Uterus (tissue), 4 donors: ENCODE measurements around the gene FGFR2. TPM values are rescaled to one million over a fixed set of nuclear protein-coding genes. Genes with fewer than 3 reads are reported as not detected.
A peak's percentile ranks its signal among the peaks of the same experiment; 100 is the strongest.

ENCODE experiments used
- DNase-seq, 2 donors: peaks; one replicate each; pipeline ENCODE4 v3.0.0-alpha.2; 2019 to 2020
- H3K27ac ChIP-seq, 2 donors: fragments of 200-600 bp; sonication (generic); 1 replicate in 1 of 2; 2 replicates in 1 of 2; pipeline ENCODE4 v1.5.1; 2016 to 2018
- H3K27me3 ChIP-seq, 2 donors: fragments of 200-600 bp; sonication (generic); one replicate each; pipeline ENCODE4 v1.5.1; 2018 to 2019; ENCODE audit warnings: control low read depth in 1 of 2
- H3K36me3 ChIP-seq, 2 donors: fragments of 200-600 bp; sonication (generic); one replicate each; pipeline ENCODE4 v1.5.1; 2019; ENCODE audit warnings: control low read depth in 1 of 2
- H3K4me1 ChIP-seq, 2 donors: fragments of 200-600 bp; sonication (generic); one replicate each; pipeline ENCODE4 v1.5.1; 2018 to 2019; ENCODE audit warnings: control low read depth in 1 of 2
- H3K4me3 ChIP-seq, 2 donors: fragments of 200-600 bp; sonication (generic); 1 replicate in 1 of 2; 2 replicates in 1 of 2; pipeline ENCODE4 v1.5.1; 2018 to 2019; ENCODE audit warnings: mild to moderate bottlenecking in 1 of 2
- H3K9me3 ChIP-seq, 2 donors: fragments of 200-600 bp; sonication (generic); one replicate each; pipeline ENCODE4 v1.5.1; 2019; ENCODE audit warnings: control low read depth in 1 of 2
- POLR2A ChIP-seq, 2 donors: fragments of 450-650 bp; IDR thresholded peaks; one replicate each; pipeline ENCODE4 v1.6.1; 2016; ENCODE audit warnings: antibody characterized with exemption in 2 of 2, mild to moderate bottlenecking in 1 of 2, moderate library complexity in 1 of 2
- intact Hi-C: fragments of 100-400 bp; cut with DNase I; formaldehyde crosslinking; loops from one replicate; pipeline ENCODE4 v1.15.1; 2023; ENCODE audit warnings: low total_unique reads
- total RNA-seq, 4 donors: library from RNA; depleted of rRNA in 3 of 4; stranded (reverse); fragments of >200 nt in 3 of 4; gene quantifications; one replicate each; pipeline versions ENCODE4 v1.1.0 to v1.2.4, GENCODE V29; 2014 to 2023
- TF ChIP-seq, protein P1 (sequence below), 4 experiments: fragments of 200-600 bp in 2 of 4; fragments of 450-650 bp in 2 of 4; sonication (generic) in 2 of 4; IDR thresholded peaks; one replicate each; pipeline ENCODE4 v1.5.1; 2016 to 2019; ENCODE audit warnings: antibody characterized with exemption in 4 of 4, mild to moderate bottlenecking in 2 of 4, moderate library complexity in 1 of 4
- donor health status: DM: yes; HTN: yes; CAD: no.

FGFR2 gene
- total RNA-seq, 4 donors from 2014 or later, result 27.4 to 159 (median 111) TPM

DNA sequence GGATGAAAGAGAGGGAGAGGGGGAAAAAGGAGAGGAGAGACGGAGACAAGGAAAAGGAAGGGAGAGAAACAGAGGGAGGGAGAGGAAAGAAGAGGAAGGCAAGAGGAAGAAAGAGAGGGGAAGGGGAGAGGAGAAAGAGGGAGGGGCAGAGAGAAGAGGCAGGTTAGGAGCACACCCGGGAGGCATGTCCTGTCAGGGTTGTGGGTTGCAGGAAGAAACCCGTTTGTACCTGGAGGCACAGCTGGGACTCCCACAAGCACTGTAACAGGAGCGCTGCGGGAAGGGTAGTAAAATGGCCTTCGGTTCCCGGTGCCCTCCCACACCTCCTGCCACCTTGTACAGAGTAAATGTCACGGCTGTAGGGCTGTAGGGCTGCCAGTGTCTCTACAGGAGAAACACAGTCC, 24.7 kb downstream of the FGFR2 start:
- Histone ChIP-seq H3K36me3 (no peaks in the 10 kb centered on the region), H3K4me1 (no peaks in the 10 kb centered on the region), H3K4me3 (no peak overlapping the region), H3K27me3 (no peaks in the 10 kb centered on the region), H3K9me3 (no peaks in the 10 kb centered on the region), H3K27ac (peak overlapping the region; percentile 62 to 77)
- intact Hi-C loops, result no loop called here
- TF ChIP-seq, protein P1, sequence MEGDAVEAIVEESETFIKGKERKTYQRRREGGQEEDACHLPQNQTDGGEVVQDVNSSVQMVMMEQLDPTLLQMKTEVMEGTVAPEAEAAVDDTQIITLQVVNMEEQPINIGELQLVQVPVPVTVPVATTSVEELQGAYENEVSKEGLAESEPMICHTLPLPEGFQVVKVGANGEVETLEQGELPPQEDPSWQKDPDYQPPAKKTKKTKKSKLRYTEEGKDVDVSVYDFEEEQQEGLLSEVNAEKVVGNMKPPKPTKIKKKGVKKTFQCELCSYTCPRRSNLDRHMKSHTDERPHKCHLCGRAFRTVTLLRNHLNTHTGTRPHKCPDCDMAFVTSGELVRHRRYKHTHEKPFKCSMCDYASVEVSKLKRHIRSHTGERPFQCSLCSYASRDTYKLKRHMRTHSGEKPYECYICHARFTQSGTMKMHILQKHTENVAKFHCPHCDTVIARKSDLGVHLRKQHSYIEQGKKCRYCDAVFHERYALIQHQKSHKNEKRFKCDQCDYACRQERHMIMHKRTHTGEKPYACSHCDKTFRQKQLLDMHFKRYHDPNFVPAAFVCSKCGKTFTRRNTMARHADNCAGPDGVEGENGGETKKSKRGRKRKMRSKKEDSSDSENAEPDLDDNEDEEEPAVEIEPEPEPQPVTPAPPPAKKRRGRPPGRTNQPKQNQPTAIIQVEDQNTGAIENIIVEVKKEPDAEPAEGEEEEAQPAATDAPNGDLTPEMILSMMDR (IDR thresholded peaks at IDR 0.05), result no peak
- no peak for TF ChIP-seq POLR2A (IDR thresholded peaks at IDR 0.05)
- no peak for DNase-seq

DNA sequence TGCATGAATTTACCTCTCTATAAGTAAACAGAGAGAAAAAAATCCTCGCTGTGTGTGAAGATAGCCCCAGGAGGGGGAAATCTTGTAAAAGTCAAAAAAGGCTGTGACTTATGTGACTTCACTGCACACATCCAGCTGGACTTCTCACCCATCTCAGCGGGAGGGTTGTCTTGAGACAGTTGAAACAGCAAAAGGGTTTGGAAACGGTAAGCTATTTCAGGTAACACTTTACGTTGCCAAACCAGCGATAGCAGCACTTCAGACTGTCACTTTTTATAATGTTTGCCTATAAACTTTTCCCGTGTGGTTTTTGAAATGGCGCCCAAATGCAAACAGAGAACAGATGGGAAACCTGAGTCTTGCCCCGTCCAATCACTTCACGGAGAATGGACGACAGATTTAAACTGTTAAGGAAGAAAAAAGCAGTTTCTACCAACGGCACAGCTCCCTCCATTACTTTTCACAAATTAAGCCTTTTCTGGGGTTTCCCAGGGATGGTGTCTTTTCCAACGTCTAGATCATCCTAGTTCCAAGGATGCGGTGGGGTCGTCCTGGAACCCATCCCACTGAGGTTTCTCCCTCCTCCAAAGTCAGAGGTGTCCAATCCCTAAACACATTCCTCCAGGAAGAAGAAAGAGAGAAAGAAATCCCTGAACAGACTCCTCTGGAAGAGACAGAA, 25.2 kb downstream of the FGFR2 start:
- Histone ChIP-seq H3K36me3 (no peaks in the 10 kb centered on the region), H3K27ac (peak overlapping the region; percentile 62 to 77), H3K27me3 (no peaks in the 10 kb centered on the region), H3K4me3 (no peak overlapping the region), H3K4me1 (no peaks in the 10 kb centered on the region), H3K9me3 (no peaks in the 10 kb centered on the region)
- intact Hi-C loops, result no loop called here
- no peak for TF ChIP-seq POLR2A (IDR thresholded peaks at IDR 0.05)
- TF ChIP-seq, protein P1 (IDR thresholded peaks at IDR 0.05), result no peak
- DNase-seq, result no peak

DNA sequence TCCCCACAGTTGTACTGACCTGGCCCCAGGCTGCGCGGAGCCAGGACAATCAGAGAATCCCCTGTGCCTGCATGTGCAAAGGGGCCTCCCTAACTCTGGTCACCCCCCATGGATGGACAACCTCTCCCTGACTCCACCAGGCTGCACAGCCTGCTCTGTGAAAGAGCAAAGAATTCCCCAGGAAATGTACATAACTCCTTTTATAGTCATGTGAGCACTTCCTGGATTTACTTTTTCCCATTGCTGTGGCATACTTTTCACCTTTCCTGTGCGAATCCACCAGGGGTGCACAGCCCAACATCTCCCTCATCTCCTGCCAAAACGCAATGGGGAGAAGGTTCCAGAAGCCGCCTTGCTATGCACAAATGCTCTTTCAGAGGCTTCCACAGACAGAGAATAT, 27.9 kb downstream of the FGFR2 start:
- H3K4me3 ChIP-seq, result no peak overlapping the region
- no peaks in the 10 kb centered on the region for H3K9me3 ChIP-seq
- TF ChIP-seq, protein P1 (IDR thresholded peaks at IDR 0.05), result no peak
- TF ChIP-seq POLR2A (IDR thresholded peaks at IDR 0.05), result no peak
- H3K36me3 ChIP-seq, result no peaks in the 10 kb centered on the region
- no peak for DNase-seq
- H3K27me3 ChIP-seq, result no peaks in the 10 kb centered on the region
- H3K4me1 ChIP-seq, result no peaks in the 10 kb centered on the region
- no peak overlapping the region for H3K27ac ChIP-seq
- intact Hi-C loops, result no loop called here

DNA sequence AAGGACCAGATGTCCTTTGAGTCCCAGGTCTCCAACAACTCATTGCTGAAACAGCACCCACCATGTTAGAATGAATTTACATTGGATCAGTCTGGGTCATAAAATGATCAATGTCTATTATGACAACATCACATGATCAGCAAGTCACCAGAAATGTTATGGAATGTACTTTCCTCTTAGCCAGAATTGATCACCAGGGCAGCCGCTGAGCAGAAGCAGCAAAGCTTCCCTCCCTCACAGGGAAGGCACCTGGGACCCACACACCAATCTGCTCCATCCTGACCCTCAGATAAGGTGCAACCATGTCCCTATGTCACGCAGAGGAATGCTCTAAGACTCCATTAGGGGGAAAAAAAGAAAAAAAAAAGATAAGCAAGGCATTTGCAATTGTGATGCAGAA, 30.0 kb downstream of the FGFR2 start:
- Histone ChIP-seq H3K27me3 (no peaks in the 10 kb centered on the region), H3K9me3 (no peaks in the 10 kb centered on the region), H3K36me3 (no peaks in the 10 kb centered on the region), H3K4me3 (no peak overlapping the region), H3K27ac (no peak overlapping the region), H3K4me1 (no peaks in the 10 kb centered on the region)
- TF ChIP-seq, protein P1 (IDR thresholded peaks at IDR 0.05), result no peak
- no peak for TF ChIP-seq POLR2A (IDR thresholded peaks at IDR 0.05)
- intact Hi-C loops, result no loop called here
- no peak for DNase-seq

DNA sequence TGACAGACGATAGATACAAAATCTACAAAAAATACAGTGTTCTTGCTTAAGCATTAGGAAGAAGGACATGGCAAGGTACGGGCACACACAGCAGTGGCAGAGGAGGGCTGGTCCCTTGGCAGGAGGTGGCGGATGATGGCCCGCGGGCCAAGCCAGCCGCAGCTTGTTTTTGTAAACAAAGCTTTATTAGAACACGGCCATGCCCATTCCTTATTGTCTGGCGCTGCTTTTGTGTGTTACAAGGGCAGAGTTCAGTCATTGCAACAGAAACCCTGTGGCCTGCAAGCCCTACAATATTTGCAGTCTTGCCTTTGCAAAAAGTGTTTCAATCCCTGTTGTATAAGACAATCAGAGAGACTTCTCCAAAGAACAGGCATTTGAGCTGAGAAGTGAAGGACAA, 30.7 kb downstream of the FGFR2 start:
- Histone ChIP-seq H3K4me3 (no peak overlapping the region), H3K9me3 (no peaks in the 10 kb centered on the region), H3K27ac (no peak overlapping the region), H3K27me3 (no peaks in the 10 kb centered on the region), H3K36me3 (no peaks in the 10 kb centered on the region), H3K4me1 (no peaks in the 10 kb centered on the region)
- intact Hi-C loops, result no loop called here
- no peak for DNase-seq
- TF ChIP-seq POLR2A (IDR thresholded peaks at IDR 0.05), result no peak
- TF ChIP-seq, protein P1 (IDR thresholded peaks at IDR 0.05), result no peak
